Measurements from ENCODE around the gene TMEM163.

The TMEM163 gene

DNA sequence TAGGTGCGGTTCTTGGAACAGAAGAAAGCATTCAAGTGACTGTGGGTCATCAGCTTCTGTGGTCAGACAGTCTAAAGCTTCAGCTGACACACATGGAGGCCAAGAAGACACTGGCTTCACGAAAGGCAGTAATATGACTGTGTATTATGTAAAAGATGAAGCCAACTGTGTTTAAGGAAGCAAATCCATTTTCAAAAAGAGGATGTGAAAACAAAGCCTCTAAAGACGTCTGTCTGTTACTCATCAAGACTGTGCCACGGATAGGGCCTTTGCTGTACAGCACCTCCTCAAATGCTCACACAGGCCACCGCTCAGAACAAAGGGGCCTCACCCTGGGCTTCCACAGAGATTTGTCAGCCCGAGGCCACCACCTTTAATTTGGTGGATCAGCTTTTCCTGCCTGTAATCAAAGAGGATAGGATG, 21.1 kb upstream of the TMEM163 start:
- no peaks in the 10 kb centered on the region for H3K36me3 ChIP-seq
- H3K4me1 ChIP-seq (ENCODE audit: control insufficient read depth in 1 of 2, insufficient read depth in 1 of 2, low read depth in 1 of 2, low read length in 1 of 2), result peaks cover 0 to 12% of the 10 kb centered on the region in 2 experiments
- H3K27me3 ChIP-seq, result peaks cover 17% of the 10 kb centered on the region
- TF ChIP-seq, protein P1, sequence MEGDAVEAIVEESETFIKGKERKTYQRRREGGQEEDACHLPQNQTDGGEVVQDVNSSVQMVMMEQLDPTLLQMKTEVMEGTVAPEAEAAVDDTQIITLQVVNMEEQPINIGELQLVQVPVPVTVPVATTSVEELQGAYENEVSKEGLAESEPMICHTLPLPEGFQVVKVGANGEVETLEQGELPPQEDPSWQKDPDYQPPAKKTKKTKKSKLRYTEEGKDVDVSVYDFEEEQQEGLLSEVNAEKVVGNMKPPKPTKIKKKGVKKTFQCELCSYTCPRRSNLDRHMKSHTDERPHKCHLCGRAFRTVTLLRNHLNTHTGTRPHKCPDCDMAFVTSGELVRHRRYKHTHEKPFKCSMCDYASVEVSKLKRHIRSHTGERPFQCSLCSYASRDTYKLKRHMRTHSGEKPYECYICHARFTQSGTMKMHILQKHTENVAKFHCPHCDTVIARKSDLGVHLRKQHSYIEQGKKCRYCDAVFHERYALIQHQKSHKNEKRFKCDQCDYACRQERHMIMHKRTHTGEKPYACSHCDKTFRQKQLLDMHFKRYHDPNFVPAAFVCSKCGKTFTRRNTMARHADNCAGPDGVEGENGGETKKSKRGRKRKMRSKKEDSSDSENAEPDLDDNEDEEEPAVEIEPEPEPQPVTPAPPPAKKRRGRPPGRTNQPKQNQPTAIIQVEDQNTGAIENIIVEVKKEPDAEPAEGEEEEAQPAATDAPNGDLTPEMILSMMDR (IDR thresholded peaks at IDR 0.05), result no peak
- no peaks in the 10 kb centered on the region for H3K9me3 ChIP-seq
- H3K27ac ChIP-seq, result no peak overlapping the region
- H3K4me3 ChIP-seq (ENCODE audit: low read depth in 1 of 2, low read length in 1 of 2), result no peak overlapping the region

DNA sequence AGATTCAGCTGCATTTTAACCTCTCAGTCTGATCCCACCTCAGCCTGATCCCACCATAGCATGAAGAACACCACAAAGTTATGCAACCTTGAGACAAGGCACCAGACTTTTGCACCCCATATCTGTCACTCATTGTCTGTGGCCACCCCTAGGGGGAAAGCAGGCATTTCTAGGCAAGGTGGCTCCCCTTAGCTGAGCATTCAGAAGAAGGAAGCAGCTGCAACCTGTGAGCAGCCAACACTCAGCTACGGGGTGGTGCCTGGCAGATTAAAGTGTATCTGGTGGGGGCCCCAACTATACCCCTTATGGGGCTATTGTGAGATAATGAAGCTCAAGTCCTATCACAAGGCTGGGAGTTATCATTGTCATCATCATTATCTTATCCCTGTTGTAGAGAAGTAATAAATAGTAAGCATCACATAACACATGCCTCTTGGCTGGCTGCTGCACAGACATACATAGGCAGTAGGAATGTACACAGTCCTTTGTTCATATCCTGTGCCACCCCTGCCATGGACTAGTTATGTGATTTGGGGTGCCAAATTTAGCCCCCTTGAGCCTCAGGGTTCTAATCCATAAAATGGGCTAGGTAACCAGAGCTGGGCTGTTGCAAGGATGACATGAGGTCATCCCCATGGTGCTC, 20.6 kb upstream of the TMEM163 start:
- H3K27ac ChIP-seq, result no peak overlapping the region
- no peaks in the 10 kb centered on the region for H3K36me3 ChIP-seq
- peaks cover 17% of the 10 kb centered on the region for H3K27me3 ChIP-seq
- TF ChIP-seq, protein P1 (IDR thresholded peaks at IDR 0.05), result no peak
- H3K4me1 ChIP-seq (ENCODE audit: control insufficient read depth in 1 of 2, insufficient read depth in 1 of 2, low read depth in 1 of 2, low read length in 1 of 2), result peaks cover 0 to 12% of the 10 kb centered on the region in 2 experiments
- H3K9me3 ChIP-seq, result no peaks in the 10 kb centered on the region
- no peak overlapping the region for H3K4me3 ChIP-seq (ENCODE audit: low read depth in 1 of 2, low read length in 1 of 2)

DNA sequence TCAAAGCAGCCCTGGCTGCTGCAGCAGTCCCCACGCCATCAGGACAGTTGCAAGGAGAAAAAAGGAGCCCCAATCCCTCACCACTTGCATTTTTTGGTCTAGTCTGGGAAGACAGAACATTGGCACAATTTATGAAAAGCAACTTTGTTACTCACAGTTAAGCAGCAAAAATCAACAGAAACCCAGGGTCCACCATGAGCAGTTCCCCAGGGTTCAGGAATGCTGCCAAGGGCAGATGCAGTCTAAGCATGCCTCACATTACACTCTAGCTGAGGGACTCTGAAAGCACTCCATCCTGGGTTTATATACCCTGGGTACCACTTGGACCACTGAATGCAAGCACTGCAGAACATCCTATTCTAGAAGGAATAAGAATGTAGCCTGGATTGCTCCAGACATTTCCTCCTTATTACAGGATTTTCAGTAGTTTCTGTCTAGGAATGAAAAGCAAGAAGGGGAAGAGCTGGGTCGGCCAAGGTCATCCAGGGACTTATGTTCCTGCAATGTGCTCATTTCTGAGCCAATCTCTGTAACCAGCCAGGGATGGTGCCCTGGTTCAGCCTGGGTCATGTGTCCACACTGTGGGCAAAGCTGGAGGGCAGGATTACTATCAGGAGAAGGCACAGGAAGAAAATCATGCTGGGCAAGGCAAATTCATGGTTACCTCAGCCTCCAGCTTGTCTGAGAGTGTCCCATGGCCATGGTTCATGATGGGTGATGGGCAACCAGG, 19.5 kb upstream of the TMEM163 start:
- Histone ChIP-seq H3K4me3 (ENCODE audit: low read depth in 1 of 2, low read length in 1 of 2) (no peak overlapping the region), H3K36me3 (no peaks in the 10 kb centered on the region), H3K27me3 (peaks cover 17% of the 10 kb centered on the region), H3K9me3 (no peaks in the 10 kb centered on the region), H3K27ac (no peak overlapping the region), H3K4me1 (ENCODE audit: control insufficient read depth in 1 of 2, insufficient read depth in 1 of 2, low read depth in 1 of 2, low read length in 1 of 2) (peaks cover 0 to 12% of the 10 kb centered on the region in 2 experiments)
- TF ChIP-seq, protein P1 (IDR thresholded peaks at IDR 0.05), result no peak

- TF ChIP-seq, protein P1 (IDR thresholded peaks at IDR 0.05), result no peak
- H3K4me1 ChIP-seq (ENCODE audit: control insufficient read depth in 1 of 2, insufficient read depth in 1 of 2, low read depth in 1 of 2, low read length in 1 of 2), result peaks cover 0 to 12% of the 10 kb centered on the region in 2 experiments
- no peak overlapping the region for H3K27ac ChIP-seq
- peaks cover 17% of the 10 kb centered on the region for H3K27me3 ChIP-seq
- H3K4me3 ChIP-seq (ENCODE audit: low read depth in 1 of 2, low read length in 1 of 2), result no peak overlapping the region
- no peaks in the 10 kb centered on the region for H3K9me3 ChIP-seq
- H3K36me3 ChIP-seq, result no peaks in the 10 kb centered on the region
Measured at GRCh38 chr2:134737671-134738070, 18.9 kb upstream of the TMEM163 start.

GRCh38 chr2:134736167-134736880, 17.5 kb upstream of the TMEM163 start:
- TF ChIP-seq, protein P1 (IDR thresholded peaks at IDR 0.05), result no peak

More at GRCh38 chr2:134736167-134736880, 17.5 kb upstream of the TMEM163 start:
- no peaks in the 10 kb centered on the region for H3K36me3 ChIP-seq
- H3K27ac ChIP-seq, result peak overlapping the region; percentile 51
- H3K27me3 ChIP-seq, result peaks cover 17% of the 10 kb centered on the region
- no peaks in the 10 kb centered on the region for H3K9me3 ChIP-seq
- peaks cover 0 to 12% of the 10 kb centered on the region in 2 experiments for H3K4me1 ChIP-seq (ENCODE audit: control insufficient read depth in 1 of 2, insufficient read depth in 1 of 2, low read depth in 1 of 2, low read length in 1 of 2)
- H3K4me3 ChIP-seq (ENCODE audit: low read depth in 1 of 2, low read length in 1 of 2), result no peak overlapping the region
